Neuronal stem cell (in vitro differentiated cells): ENCODE measurements around the gene HIPK1.
A peak's percentile ranks its signal among the peaks of the same experiment; 100 is the strongest.

Source experiments
- DNase-seq: peaks from one replicate; pipeline ENCODE4 v3.0.0-alpha.2; 2013; ENCODE audit warnings: low spot score
- H2AFZ ChIP-seq: one replicate; pipeline ENCODE4 v1.6.1; 2013; ENCODE audit warnings: mild to moderate bottlenecking, low read length, inconsistent platforms
- H2AK5ac ChIP-seq: 2 replicates; pipeline ENCODE4 v1.6.1; 2013; ENCODE audit warnings: low read depth, mild to moderate bottlenecking, inconsistent platforms, low read length, moderate library complexity, mixed read lengths
- H2BK120ac ChIP-seq: 2 replicates; pipeline ENCODE4 v1.6.1; 2013; ENCODE audit warnings: low read depth, mild to moderate bottlenecking, inconsistent platforms, low read length, moderate library complexity, mixed read lengths
- H2BK12ac ChIP-seq: one replicate; pipeline ENCODE4 v1.6.1; 2013; ENCODE audit warnings: low read length, inconsistent platforms
- H2BK15ac ChIP-seq: 2 replicates; pipeline ENCODE4 v1.6.1; 2013; ENCODE audit warnings: mild to moderate bottlenecking, low read length, inconsistent platforms, mixed read lengths
- H2BK5ac ChIP-seq: one replicate; pipeline ENCODE4 v1.6.1; 2013; ENCODE audit warnings: inconsistent platforms, mild to moderate bottlenecking, low read length, moderate library complexity
- H3K14ac ChIP-seq: one replicate; pipeline ENCODE4 v1.6.1; 2013; ENCODE audit warnings: low read length, inconsistent platforms
- H3K18ac ChIP-seq: 2 replicates; pipeline ENCODE4 v1.6.1; 2013; ENCODE audit warnings: low read length, inconsistent platforms
- H3K23ac ChIP-seq: 2 replicates; pipeline ENCODE4 v1.6.1; 2013; ENCODE audit warnings: low read depth, mild to moderate bottlenecking, mixed read lengths, low read length, inconsistent platforms; ENCODE audit not compliant: poor library complexity
- H3K27ac ChIP-seq: replicated peaks from 3 replicates; pipeline ENCODE4 v1.5.1; 2013; ENCODE audit warnings: low read length, inconsistent platforms
- H3K27me3 ChIP-seq, 3 experiments: 2 replicates each; pipeline ENCODE4 v1.6.1; 2013; ENCODE audit warnings: low read length in 3 of 3, mild to moderate bottlenecking in 2 of 3, inconsistent platforms in 1 of 3, low read depth in 1 of 3, mixed read lengths in 1 of 3, moderate library complexity in 1 of 3; ENCODE audit not compliant: control insufficient read depth in 3 of 3, insufficient read depth in 3 of 3
- H3K36me3 ChIP-seq, 2 donors: replicated peaks in 1 of 2; 2 replicates each; pipeline ENCODE4 v1.6.1; 2013; ENCODE audit warnings: low read length in 2 of 2; ENCODE audit not compliant: control insufficient read depth in 2 of 2, insufficient read depth in 2 of 2
- H3K4ac ChIP-seq: 2 replicates; pipeline ENCODE4 v1.6.1; 2013; ENCODE audit warnings: inconsistent platforms, mild to moderate bottlenecking, low read length, moderate library complexity
- H3K4me1 ChIP-seq, 2 donors: 1 replicate in 1 of 2; 2 replicates in 1 of 2; pipeline ENCODE4 v1.6.1; 2013; ENCODE audit warnings: low read length in 2 of 2, low read depth in 1 of 2; ENCODE audit not compliant: control insufficient read depth in 2 of 2, insufficient read depth in 1 of 2
- H3K4me2 ChIP-seq: one replicate; pipeline ENCODE4 v1.6.1; 2013; ENCODE audit warnings: mild to moderate bottlenecking, low read length, inconsistent platforms; ENCODE audit not compliant: insufficient read depth, poor library complexity, severe bottlenecking
- H3K4me3 ChIP-seq, 2 donors: 2 replicates each; pipeline ENCODE4 v1.5.1; 2013; ENCODE audit warnings: low read length in 2 of 2, mild to moderate bottlenecking in 2 of 2, inconsistent platforms in 1 of 2, moderate library complexity in 1 of 2
- H3K79me1 ChIP-seq: one replicate; pipeline ENCODE4 v1.6.1; 2013; ENCODE audit warnings: low read depth, mild to moderate bottlenecking, inconsistent platforms, low read length, moderate library complexity
- H3K9ac ChIP-seq: one replicate; pipeline ENCODE4 v1.6.1; 2013; ENCODE audit warnings: mild to moderate bottlenecking, low read depth, low read length, inconsistent platforms; ENCODE audit not compliant: poor library complexity
- H3K9me3 ChIP-seq, 2 donors: replicated peaks in 1 of 2; 2 replicates each; pipeline versions ENCODE3 to v1.6.1; 2013; ENCODE audit warnings: low read length in 2 of 2, mild to moderate bottlenecking in 2 of 2, inconsistent platforms in 1 of 2, low read depth in 1 of 2, mixed read lengths in 1 of 2, moderate library complexity in 1 of 2; ENCODE audit not compliant: control insufficient read depth in 2 of 2, insufficient read depth in 1 of 2
- H4K8ac ChIP-seq: one replicate; pipeline ENCODE4 v1.6.1; 2013; ENCODE audit warnings: low read depth, mild to moderate bottlenecking, inconsistent platforms, low read length, moderate library complexity
- H4K91ac ChIP-seq: one replicate; pipeline ENCODE4 v1.6.1; 2013; ENCODE audit warnings: low read length, low read depth, mild to moderate bottlenecking, inconsistent platforms; ENCODE audit not compliant: poor library complexity
- WGBS, 2 donors: extraction: QIAGEN DNeasy Blood & Tissue Kit; methylation state at CpG; one replicate each; pipeline ENCODE4 v1.1.7; 2013; ENCODE audit warnings: missing lambda C conversion rate in 2 of 2, mixed read lengths in 1 of 2; ENCODE audit not compliant: insufficient read length in 2 of 2, insufficient replicate concordance in 1 of 2; ENCODE audit errors: extremely low coverage in 2 of 2; 5-methylcytosine and 5-hydroxymethylcytosine counted together

HIPK1 gene

DNA sequence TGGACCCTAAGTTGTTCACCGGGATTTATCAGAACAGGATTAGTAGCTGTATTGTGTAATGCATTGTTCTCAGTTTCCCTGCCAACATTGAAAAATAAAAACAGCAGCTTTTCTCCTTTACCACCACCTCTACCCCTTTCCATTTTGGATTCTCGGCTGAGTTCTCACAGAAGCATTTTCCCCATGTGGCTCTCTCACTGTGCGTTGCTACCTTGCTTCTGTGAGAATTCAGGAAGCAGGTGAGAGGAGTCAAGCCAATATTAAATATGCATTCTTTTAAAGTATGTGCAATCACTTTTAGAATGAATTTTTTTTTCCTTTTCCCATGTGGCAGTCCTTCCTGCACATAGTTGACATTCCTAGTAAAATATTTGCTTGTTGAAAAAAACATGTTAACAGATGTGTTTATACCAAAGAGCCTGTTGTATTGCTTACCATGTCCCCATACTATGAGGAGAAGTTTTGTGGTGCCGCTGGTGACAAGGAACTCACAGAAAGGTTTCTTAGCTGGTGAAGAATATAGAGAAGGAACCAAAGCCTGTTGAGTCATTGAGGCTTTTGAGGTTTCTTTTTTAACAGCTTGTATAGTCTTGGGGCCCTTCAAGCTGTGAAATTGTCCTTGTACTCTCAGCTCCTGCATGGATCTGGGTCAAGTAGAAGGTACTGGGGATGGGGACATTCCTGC is 46.2 kb downstream of the HIPK1 start:
- no peak overlapping the region for H2AK5ac ChIP-seq
- H3K18ac ChIP-seq: no peak overlapping the region
- no peak overlapping the region for H3K4ac ChIP-seq
- no peak overlapping the region for H3K4me3 ChIP-seq
- H4K91ac ChIP-seq: no peak overlapping the region
- no peak overlapping the region for H3K14ac ChIP-seq
- H3K27ac ChIP-seq: no peak overlapping the region
- H3K4me1 ChIP-seq: peaks cover 16 to 37% of the 10 kb centered on the region in 2 donors
- no peak overlapping the region for H2BK15ac ChIP-seq
- no peak for DNase-seq
- H2BK5ac ChIP-seq: no peak overlapping the region
- no peak overlapping the region for H3K9ac ChIP-seq
- peaks cover 0 to 2% (median 0%) of the 10 kb centered on the region in 3 experiments for H3K27me3 ChIP-seq
- no peak overlapping the region for H2AFZ ChIP-seq
- H3K36me3 ChIP-seq: peaks cover 12 to 48% of the 10 kb centered on the region in 2 donors
- no peaks in the 10 kb centered on the region for H3K9me3 ChIP-seq
- no peak overlapping the region for H2BK120ac ChIP-seq
- no peaks in the 10 kb centered on the region for H3K79me1 ChIP-seq
- H3K23ac ChIP-seq: no peak overlapping the region
- no CpG with 5 or more reads among the region's 4 CpGs for WGBS, 2 donors
- no peak overlapping the region for H4K8ac ChIP-seq
- no peak overlapping the region for H2BK12ac ChIP-seq
- no peak overlapping the region for H3K4me2 ChIP-seq

DNA sequence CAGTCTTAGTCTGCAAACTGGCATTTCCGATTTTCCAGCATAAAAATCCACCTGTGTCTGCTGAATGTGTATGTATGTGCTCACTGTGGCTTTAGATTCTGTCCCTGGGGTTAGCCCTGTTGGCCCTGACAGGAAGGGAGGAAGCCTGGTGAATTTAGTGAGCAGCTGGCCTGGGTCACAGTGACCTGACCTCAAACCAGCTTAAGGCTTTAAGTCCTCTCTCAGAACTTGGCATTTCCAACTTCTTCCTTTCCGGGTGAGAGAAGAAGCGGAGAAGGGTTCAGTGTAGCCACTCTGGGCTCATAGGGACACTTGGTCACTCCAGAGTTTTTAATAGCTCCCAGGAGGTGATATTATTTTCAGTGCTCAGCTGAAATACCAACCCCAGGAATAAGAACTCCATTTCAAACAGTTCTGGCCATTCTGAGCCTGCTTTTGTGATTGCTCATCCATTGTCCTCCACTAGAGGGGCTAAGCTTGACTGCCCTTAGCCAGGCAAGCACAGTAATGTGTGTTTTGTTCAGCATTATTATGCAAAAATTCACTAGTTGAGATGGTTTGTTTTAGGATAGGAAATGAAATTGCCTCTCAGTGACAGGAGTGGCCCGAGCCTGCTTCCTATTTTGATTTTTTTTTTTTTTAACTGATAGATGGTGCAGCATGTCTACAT is 47.6 kb downstream of the HIPK1 start:
- Histone ChIP-seq H2BK15ac (no peak overlapping the region), H2AFZ (no peak overlapping the region), H4K91ac (no peak overlapping the region), H3K9me3 (peaks cover 0 to 3% of the 10 kb centered on the region in 2 donors), H4K8ac (no peak overlapping the region), H3K4me1 (peaks cover 16 to 37% of the 10 kb centered on the region in 2 donors), H3K9ac (no peak overlapping the region), H3K4me2 (no peak overlapping the region), H3K18ac (no peak overlapping the region), H3K79me1 (no peaks in the 10 kb centered on the region), H3K14ac (no peak overlapping the region), H3K27ac (peak overlapping the region; percentile 61), H2BK120ac (no peak overlapping the region), H3K4ac (no peak overlapping the region), H2AK5ac (no peak overlapping the region), H3K23ac (no peak overlapping the region), H3K27me3 (peaks cover 0 to 2% (median 0%) of the 10 kb centered on the region in 3 experiments), H2BK5ac (no peak overlapping the region), H3K4me3 (no peak overlapping the region), H2BK12ac (no peak overlapping the region), H3K36me3 (peaks cover 11 to 34% of the 10 kb centered on the region in 2 donors)
- WGBS, 2 donors: no CpG with 5 or more reads among the region's 4 CpGs
- peak; percentile 58 for DNase-seq

DNA sequence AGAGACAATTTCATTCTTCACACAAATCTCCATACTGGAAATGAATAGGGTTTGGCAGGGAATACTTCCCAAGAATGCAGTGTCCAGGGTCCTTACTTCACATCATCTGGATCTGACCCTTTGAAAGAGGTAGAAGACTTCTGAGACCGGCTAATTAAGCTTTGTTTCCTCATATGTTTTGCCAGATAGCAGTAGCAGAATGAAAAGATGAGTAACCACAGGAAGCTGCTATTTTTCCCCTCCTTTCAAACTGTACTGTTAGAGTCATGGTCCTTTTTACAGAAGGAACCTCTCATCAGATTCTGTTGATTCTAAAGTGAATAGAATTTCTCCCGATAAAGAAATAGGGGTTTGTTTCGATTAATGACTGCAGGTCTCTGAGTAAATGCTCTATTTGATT is 48.8 kb downstream of the HIPK1 start:
- H2BK12ac ChIP-seq: no peak overlapping the region
- no peak overlapping the region for H3K23ac ChIP-seq
- peaks cover 5 to 23% of the 10 kb centered on the region in 2 donors for H3K36me3 ChIP-seq
- H3K79me1 ChIP-seq: no peaks in the 10 kb centered on the region
- H2AK5ac ChIP-seq: no peak overlapping the region
- no CpG with 5 or more reads among the region's 3 CpGs for WGBS, 2 donors
- H3K9me3 ChIP-seq: peaks cover 0 to 3% of the 10 kb centered on the region in 2 donors
- no peak overlapping the region for H2BK15ac ChIP-seq
- no peak overlapping the region for H4K8ac ChIP-seq
- no peak overlapping the region for H3K4me2 ChIP-seq
- no peak overlapping the region for H3K18ac ChIP-seq
- H3K14ac ChIP-seq: no peak overlapping the region
- H2BK120ac ChIP-seq: no peak overlapping the region
- H3K4me1 ChIP-seq: peaks cover 20 to 43% of the 10 kb centered on the region in 2 donors
- no peak overlapping the region for H2AFZ ChIP-seq
- no peak overlapping the region for H2BK5ac ChIP-seq
- peaks cover 0 to 2% (median 0%) of the 10 kb centered on the region in 3 experiments for H3K27me3 ChIP-seq
- H3K4ac ChIP-seq: no peak overlapping the region
- DNase-seq: no peak
- H3K9ac ChIP-seq: no peak overlapping the region
- H4K91ac ChIP-seq: no peak overlapping the region
- no peak overlapping the region for H3K4me3 ChIP-seq
- H3K27ac ChIP-seq: peak overlapping the region; percentile 19
